Subcutaneous abdominal adipose tissue (tissue), 5 donors: ENCODE measurements around the gene RALGAPB.
"Not testable (repeated sequence)": the region's sequence is repeated elsewhere in the genome, so short reads cannot be mapped to it uniquely, and the experiment has no call there.

ENCODE experiments used
- H3K27ac ChIP-seq: one replicate; pipeline ENCODE4 v1.7.0; 2013; ENCODE audit warnings: low read depth, mild to moderate bottlenecking, inconsistent platforms, low read length, moderate library complexity
- H3K27me3 ChIP-seq, 5 donors: one replicate each; pipeline ENCODE4 v1.7.0; 2013; ENCODE audit warnings: low read length in 5 of 5, inconsistent platforms in 1 of 5; ENCODE audit not compliant: control insufficient read depth in 5 of 5, insufficient read depth in 4 of 5
- H3K36me3 ChIP-seq, 5 donors: one replicate each; pipeline ENCODE4 v1.7.0; 2013; ENCODE audit warnings: low read length in 5 of 5; ENCODE audit not compliant: control insufficient read depth in 5 of 5, insufficient read depth in 5 of 5
- H3K4me1 ChIP-seq, 5 donors: one replicate each; pipeline ENCODE4 v1.7.0; 2013; ENCODE audit warnings: low read length in 5 of 5, mild to moderate bottlenecking in 3 of 5, moderate library complexity in 1 of 5; ENCODE audit not compliant: control insufficient read depth in 5 of 5, insufficient read depth in 5 of 5
- H3K4me3 ChIP-seq, 5 donors: one replicate each; pipeline ENCODE4 v1.7.0; 2013; ENCODE audit warnings: low read length in 5 of 5, low read depth in 1 of 5
- H3K9ac ChIP-seq, 5 donors: one replicate each; pipeline ENCODE4 v1.7.0; 2013; ENCODE audit warnings: low read length in 5 of 5, mild to moderate bottlenecking in 4 of 5, moderate library complexity in 3 of 5
- H3K9me3 ChIP-seq, 5 donors: one replicate each; pipeline ENCODE4 v1.7.0; 2013; ENCODE audit warnings: low read length in 5 of 5; ENCODE audit not compliant: control insufficient read depth in 5 of 5
- donor health status: healthy.
- donor health status: healthy.
- donor health status: healthy.
- donor health status: healthy.
- donor health status: healthy.

Gene RALGAPB

DNA sequence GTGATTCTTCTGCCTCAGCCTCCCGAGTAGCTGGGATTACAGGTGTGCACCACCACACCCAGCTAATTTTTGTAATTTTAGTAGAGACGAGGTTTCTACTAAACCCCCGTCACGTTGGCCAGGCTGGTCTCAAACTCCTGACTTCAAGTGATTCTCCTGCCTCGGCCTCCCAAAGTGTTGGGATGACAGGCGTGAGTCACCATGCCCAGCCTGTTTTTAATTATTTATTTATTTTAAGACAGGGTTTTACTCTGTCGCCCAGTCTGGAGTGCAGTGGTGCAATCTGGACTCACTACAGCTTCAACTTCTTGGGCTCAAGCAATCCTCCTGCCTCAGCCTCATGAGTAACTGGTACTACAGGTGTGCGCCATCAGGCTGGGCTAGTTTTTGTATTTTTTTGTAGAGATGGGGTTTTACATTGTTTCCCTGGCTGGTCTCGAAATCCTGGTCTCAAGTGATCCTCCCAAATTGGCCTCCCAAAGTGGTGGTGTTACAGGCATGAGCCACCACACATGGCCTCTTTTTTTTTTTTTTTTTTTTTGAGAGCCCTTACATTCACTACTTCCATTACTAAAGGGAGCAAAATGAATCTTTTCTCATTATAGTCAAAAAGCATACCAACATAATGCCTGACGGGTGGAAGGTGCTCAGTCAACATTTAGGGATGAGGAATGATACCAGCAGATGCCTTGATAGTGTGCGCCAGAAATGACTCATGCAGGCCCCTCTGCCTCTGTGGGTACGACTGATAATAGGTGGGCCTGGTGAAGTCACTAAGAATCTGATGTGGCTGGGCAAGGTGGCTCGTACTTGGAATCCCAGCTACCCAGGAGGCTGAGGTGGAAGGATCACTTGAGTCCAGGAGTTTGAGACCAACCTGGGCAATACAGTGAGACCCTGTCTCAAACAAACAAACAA is 17.8 kb upstream of the RALGAPB start:
- Histone ChIP-seq H3K9ac (no peak overlapping the region), H3K4me1 (peaks cover 0 to 9% (median 2%) of the 10 kb centered on the region in 5 donors), H3K9me3 (no peaks in the 10 kb centered on the region), H3K27ac (no peak overlapping the region), H3K27me3 (no peaks in the 10 kb centered on the region), H3K4me3 (no peak overlapping the region), H3K36me3 (peaks cover 2 to 16% (median 14%) of the 10 kb centered on the region in 5 donors)

DNA sequence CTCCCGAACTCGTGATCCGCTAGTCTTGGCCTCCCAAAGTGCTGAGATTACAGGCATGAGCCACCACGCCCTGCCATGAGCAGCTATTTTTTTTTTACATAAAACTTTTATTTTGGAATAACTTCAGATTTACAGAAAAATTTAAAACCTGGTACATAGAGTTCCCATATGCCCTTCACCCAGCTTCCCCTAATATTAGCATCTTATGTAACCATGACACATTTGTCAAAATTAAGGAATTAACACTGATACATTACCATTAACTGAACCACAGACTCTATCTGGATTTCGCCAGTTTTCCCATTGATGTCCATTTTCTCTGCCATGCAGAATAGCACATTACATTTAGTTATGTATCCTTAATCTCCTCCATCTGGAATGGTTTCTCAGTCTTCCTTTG is 14.3 kb upstream of the RALGAPB start:
- no peaks in the 10 kb centered on the region for H3K27me3 ChIP-seq
- peaks cover 0 to under 1% (median 0%) of the 10 kb centered on the region in 5 donors for H3K4me1 ChIP-seq
- H3K27ac ChIP-seq = no peak overlapping the region
- no peaks in the 10 kb centered on the region for H3K9me3 ChIP-seq
- no peak overlapping the region for H3K4me3 ChIP-seq
- H3K9ac ChIP-seq = no peak overlapping the region
- no peaks in the 10 kb centered on the region for H3K36me3 ChIP-seq

DNA sequence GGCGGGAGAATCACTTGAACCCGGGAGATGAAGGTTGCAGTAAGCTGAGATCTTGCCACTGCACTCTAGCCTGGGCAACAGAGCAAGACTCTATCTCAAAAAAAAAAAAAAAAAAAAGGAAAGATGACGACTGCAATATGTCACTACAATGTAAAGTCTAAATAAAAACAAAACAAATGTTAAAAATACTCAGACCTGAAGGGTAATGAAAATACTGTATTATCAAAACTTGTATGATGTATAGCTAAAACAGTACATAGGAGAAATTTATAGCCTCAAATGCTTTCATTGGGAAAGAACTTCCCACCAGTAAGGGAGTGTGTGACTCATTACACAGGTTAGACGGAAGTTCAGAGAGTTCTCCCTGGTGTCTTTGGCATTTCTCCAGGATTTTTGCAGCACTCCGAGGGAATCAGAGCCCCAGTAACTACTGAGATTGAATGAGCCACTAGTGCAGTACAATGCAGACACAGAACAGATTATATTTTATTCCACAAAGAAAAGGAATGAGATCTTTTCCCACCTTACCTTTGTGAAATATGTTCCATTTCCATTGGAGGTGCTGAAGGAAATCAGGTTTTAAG is 12.5 kb upstream of the RALGAPB start:
- no peaks in the 10 kb centered on the region for H3K4me1 ChIP-seq
- no peak overlapping the region for H3K9ac ChIP-seq
- H3K27me3 ChIP-seq = no peaks in the 10 kb centered on the region
- no peaks in the 10 kb centered on the region for H3K36me3 ChIP-seq
- no peaks in the 10 kb centered on the region for H3K9me3 ChIP-seq
- H3K4me3 ChIP-seq = no peak overlapping the region
- no peak overlapping the region for H3K27ac ChIP-seq

DNA sequence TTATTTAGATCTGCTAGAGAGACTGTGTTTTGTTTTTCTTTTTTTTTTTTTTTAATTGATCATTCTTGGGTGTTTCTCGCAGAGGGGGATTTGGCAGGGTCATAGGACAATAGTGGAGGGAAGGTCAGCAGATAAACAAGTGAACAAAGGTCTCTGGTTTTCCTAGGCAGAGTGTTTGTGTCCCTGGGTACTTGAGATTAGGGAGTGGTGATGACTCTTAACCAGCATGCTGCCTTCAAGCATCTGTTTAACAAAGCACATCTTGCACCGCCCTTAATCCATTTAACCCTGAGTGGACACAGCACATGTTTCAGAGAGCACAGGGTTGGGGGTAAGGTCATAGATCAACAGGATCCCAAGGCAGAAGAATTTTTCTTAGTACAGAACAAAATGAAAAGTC is 12.0 kb upstream of the RALGAPB start:
- H3K9ac ChIP-seq, H3K27ac ChIP-seq, H3K36me3 ChIP-seq, H3K27me3 ChIP-seq, H3K4me3 ChIP-seq, H3K9me3 ChIP-seq, H3K4me1 ChIP-seq: not testable (repeated sequence)

DNA sequence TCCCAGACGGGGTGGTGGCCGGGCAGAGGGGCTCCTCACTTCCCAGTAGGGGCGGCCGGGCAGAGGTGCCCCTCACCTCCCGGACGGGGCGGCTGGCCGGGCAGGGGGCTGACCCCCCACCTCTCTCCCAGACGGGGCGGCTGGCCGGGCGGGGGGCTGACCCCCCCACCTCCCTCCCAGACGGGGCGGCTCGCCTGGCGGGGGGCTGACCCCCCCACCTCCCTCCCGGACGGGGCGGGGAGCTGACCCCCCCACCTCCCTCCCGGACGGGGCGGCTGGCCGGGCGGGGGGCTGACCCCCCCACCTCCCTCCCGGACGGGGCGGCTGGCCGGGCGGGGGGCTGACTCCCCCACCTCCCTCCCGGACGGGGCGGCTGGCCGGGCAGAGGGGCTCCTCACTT is 11.5 kb upstream of the RALGAPB start:
- not testable (repeated sequence) for H3K9me3 ChIP-seq, H3K36me3 ChIP-seq, H3K9ac ChIP-seq, H3K4me1 ChIP-seq, H3K27ac ChIP-seq, H3K4me3 ChIP-seq, H3K27me3 ChIP-seq

DNA sequence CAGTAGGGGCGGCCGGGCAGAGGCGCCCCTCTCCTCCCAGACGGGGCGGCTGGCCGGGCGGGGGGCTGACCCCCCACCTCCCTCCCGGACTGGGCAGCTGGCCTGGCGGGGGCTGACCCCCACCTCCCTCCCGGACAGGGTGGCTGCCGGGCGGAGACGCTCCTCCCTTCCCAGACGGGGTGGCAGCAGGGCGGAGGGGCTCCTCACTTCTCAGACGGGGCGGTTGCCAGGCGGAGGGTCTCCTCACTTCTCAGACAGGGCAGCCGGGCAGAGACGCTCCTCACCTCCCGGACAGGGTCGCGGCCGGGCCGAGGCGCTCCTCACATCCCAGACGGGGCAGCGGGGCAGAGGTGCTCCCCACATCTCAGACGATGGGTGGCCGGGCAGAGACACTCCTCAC is 11.1 kb upstream of the RALGAPB start:
- H3K4me3 ChIP-seq, H3K36me3 ChIP-seq, H3K9ac ChIP-seq, H3K4me1 ChIP-seq, H3K9me3 ChIP-seq, H3K27me3 ChIP-seq, H3K27ac ChIP-seq: not testable (repeated sequence)

DNA sequence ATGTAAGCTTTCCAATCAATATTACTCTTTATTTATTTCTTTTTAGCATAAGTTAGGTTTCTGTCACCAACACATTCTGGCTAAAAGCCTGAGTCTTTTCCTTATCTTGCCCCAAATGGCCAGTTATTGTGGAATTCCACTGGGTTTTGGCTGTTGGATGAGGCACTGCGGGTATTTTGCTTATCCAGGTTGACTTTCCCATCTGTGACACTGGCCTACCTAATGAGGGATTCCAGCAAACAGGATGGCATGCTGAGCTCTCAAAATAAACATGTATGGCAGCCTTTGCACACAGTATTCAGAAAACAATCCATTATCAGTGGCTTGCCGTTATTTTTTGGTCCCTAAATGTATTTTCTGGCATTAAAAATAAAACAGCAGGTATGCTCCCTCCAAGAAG is 6.5 kb upstream of the RALGAPB start:
- H3K27me3 ChIP-seq = peaks cover 0 to 2% (median 0%) of the 10 kb centered on the region in 5 donors
- no peak overlapping the region for H3K27ac ChIP-seq
- no peaks in the 10 kb centered on the region for H3K9me3 ChIP-seq
- no peak overlapping the region for H3K9ac ChIP-seq
- H3K4me3 ChIP-seq = no peak overlapping the region
- H3K36me3 ChIP-seq = no peaks in the 10 kb centered on the region
- H3K4me1 ChIP-seq = no peaks in the 10 kb centered on the region

DNA sequence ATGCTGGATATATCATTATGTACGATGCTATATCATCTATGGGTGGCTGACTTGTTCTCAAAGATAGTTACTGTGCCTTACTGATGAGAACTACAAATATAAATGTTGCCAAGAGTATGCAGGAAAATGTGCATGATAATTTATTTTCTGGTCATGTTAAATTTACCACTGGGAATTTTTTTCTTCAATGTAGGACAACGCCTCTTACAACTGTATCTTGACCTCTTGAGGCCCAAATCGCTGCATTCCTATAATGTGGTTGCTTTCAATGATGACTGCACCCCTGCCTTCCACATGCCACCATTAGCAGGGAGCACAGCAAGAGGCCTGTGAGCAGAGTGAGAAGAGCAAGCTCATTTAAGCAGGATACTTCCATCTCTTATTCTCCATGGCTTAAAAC is 5.7 kb upstream of the RALGAPB start:
- no peak overlapping the region for H3K27ac ChIP-seq
- no peaks in the 10 kb centered on the region for H3K9me3 ChIP-seq
- H3K4me1 ChIP-seq = peaks cover 0 to 3% (median 1%) of the 10 kb centered on the region in 5 donors
- no peaks in the 10 kb centered on the region for H3K36me3 ChIP-seq
- no peak overlapping the region for H3K9ac ChIP-seq
- H3K4me3 ChIP-seq = no peak overlapping the region
- peaks cover 0 to 2% (median 0%) of the 10 kb centered on the region in 5 donors for H3K27me3 ChIP-seq

DNA sequence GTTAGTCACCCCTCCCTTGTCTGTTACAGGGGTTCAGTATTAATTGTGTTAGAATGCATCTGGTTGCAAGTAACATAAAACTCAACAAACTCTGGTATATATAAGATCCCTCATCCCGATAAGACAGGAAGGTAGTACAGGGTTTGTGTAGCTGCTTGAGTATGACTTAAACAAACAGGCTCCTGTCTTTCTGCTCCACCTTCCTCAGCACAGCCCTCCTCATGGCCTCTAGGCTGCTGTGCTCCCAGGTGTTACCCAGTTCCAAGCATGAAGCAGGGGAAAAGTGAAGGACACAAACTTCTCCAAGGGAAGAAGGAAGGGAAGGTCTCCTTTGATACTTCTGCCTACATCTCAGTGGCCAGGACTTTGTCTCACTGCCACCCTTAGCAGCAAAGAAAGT is 1.4 kb upstream of the RALGAPB start:
- Histone ChIP-seq H3K27ac (no peak overlapping the region), H3K4me3 (no peak overlapping the region), H3K27me3 (peaks cover 0 to 2% (median 0%) of the 10 kb centered on the region in 5 donors), H3K36me3 (no peaks in the 10 kb centered on the region), H3K4me1 (peaks cover 0 to 27% (median 24%) of the 10 kb centered on the region in 5 donors), H3K9me3 (no peaks in the 10 kb centered on the region), H3K9ac (no peak overlapping the region)

DNA sequence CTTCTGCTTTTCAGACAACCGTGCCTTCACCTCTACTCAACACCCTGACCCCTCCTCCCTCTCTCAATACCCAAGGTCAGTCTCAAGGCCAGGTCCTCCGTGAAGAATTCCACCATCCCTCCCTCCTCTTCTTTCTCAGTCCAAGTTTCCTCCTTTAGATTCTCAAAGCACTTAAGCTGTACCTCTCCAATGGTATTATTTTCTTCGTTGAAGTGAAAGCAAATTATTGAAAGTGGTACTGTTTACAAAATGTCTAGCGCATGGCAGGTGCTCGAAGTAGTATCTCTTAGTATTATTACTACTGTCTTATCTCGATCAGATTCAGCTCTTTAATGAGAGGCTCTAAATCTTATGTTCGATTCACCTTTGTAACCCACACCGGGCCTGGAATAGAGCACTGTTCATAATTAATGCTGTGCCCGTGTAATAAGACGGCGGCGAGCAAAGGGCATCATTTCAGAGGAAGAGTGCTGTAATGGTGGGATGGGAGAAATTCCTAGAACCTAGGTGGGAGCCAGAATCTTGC is 593 bp upstream of the RALGAPB start:
- Histone ChIP-seq H3K27me3 (peaks cover 0 to 2% (median 0%) of the 10 kb centered on the region in 5 donors), H3K4me3 (peak overlapping the region; percentile 74 to 88 (median 77)), H3K4me1 (peaks cover 0 to 28% (median 24%) of the 10 kb centered on the region in 5 donors), H3K36me3 (no peaks in the 10 kb centered on the region), H3K9ac (peak overlapping the region in 2 of 5 donors; percentile 57 to 72), H3K9me3 (no peaks in the 10 kb centered on the region), H3K27ac (peak overlapping the region; percentile 19)
